Activated naive CD8-positive, alpha-beta T cell (primary cell): ENCODE measurements around the gene TP53RK.

Experiments used
- H3K27ac Mint-ChIP-seq: one replicate; pipeline ENCODE4 v1.8.0; 2021; ENCODE audit warnings: mixed read lengths
- H3K27me3 Mint-ChIP-seq: one replicate; pipeline ENCODE4 v1.8.0; 2021; ENCODE audit warnings: mixed read lengths
- H3K36me3 Mint-ChIP-seq: one replicate; pipeline ENCODE4 v1.8.0; 2021; ENCODE audit warnings: mixed read lengths
- H3K4me1 Mint-ChIP-seq: one replicate; pipeline ENCODE4 v1.8.0; 2021; ENCODE audit warnings: low read depth, mixed read lengths
- H3K4me3 Mint-ChIP-seq: one replicate; pipeline ENCODE4 v1.8.0; 2021; ENCODE audit warnings: mild to moderate bottlenecking, mixed read lengths
- H3K9me3 Mint-ChIP-seq: one replicate; pipeline ENCODE4 v1.8.0; 2021; ENCODE audit warnings: low read depth, mixed read lengths

Gene TP53RK

DNA sequence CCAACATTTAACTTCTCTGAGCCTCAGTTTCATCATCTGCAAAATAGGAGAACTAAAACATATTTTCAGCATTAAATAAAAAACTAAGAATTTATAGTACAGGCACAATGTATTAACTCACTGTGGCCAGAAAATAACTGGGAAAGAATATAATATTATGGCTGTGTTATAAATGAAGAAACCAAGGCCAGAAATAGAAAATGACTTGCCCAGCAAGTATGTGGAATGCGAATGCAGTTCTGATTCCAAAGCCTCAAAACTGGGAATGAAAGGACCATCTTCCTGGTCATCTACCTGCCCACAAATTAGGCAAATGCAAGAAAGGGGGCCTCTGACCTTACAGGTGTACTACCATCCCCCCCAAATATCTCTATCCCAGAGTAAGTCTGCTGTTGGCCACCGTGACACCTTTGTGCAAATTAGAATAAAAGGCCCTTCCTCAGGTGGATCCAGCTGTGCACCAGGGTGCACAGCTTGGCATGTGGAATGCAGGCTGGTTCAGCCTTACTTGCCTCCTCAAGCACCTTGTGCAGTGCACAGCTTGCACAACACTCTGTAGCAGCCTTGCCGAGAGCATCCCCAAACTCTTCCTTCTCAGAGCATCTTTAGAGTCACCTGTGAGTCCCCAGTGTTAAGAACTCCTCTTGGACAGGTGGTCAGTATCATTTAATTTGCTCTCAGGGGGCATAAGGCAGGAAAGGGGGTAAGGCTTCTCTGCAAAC, 42.4 kb downstream of the TP53RK start:
- H3K36me3 Mint-ChIP-seq, result no peaks in the 10 kb centered on the region
- no peak overlapping the region for H3K27ac Mint-ChIP-seq
- no peaks in the 10 kb centered on the region for H3K9me3 Mint-ChIP-seq
- H3K27me3 Mint-ChIP-seq, result peaks cover 17% of the 10 kb centered on the region
- no peak overlapping the region for H3K4me3 Mint-ChIP-seq
- H3K4me1 Mint-ChIP-seq, result no peaks in the 10 kb centered on the region

- Mint-ChIP-seq H3K4me1 (no peaks in the 10 kb centered on the region), H3K27me3 (peaks cover 15% of the 10 kb centered on the region), H3K4me3 (no peak overlapping the region), H3K36me3 (no peaks in the 10 kb centered on the region), H3K27ac (no peak overlapping the region), H3K9me3 (no peaks in the 10 kb centered on the region)
These were observed 43.1 kb downstream of the TP53RK start for GRCh38 chr20:46646122-46646521.

DNA sequence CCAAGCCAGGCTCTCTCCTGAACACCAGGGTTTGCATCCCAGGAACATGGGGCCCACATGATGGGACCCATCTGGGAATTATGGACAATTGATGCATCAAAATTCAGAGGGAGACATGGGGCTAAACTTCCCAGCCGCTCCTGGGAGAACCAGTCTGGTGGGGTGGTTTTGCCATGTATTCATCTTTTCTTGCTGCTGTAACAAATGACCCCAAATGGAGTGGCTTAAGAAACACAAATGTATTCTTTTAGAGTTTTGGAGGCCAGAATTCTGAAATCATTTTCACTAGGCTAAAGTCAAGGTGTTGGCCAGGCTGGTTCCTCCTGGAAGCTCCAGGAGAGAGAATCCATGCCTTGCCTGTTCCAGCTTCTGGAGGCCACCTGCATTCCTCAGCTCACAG, 44.5 kb downstream of the TP53RK start:
- Mint-ChIP-seq H3K27ac (no peak overlapping the region), H3K9me3 (no peaks in the 10 kb centered on the region), H3K4me1 (no peaks in the 10 kb centered on the region), H3K4me3 (no peak overlapping the region), H3K27me3 (peaks cover 4% of the 10 kb centered on the region), H3K36me3 (no peaks in the 10 kb centered on the region)

DNA sequence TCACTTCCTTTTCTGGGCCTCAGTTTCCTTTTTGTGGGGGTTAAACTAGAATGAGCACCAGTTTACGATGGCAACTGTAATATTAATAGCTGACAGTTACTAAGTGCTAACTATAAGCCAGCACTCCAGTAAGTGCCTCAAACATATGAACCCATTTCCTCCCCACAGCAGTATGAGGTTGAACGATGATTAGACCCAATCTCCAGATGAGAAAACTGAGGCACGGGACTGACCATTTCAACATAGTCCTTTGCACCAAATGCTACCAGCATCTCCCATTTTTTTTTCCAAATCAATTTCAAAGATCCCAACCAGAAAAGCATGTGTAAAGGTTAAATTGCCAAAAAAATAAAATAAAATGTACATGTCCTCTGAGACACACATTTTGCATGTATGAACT, 45.1 kb downstream of the TP53RK start:
- Mint-ChIP-seq H3K36me3 (no peaks in the 10 kb centered on the region), H3K4me3 (no peak overlapping the region), H3K4me1 (no peaks in the 10 kb centered on the region), H3K9me3 (no peaks in the 10 kb centered on the region), H3K27ac (no peak overlapping the region), H3K27me3 (peaks cover 4% of the 10 kb centered on the region)

GRCh38 chr20:46642969-46643343, 46.3 kb downstream of the TP53RK start:
- no peak overlapping the region for H3K27ac Mint-ChIP-seq
- no peak overlapping the region for H3K4me3 Mint-ChIP-seq
- H3K36me3 Mint-ChIP-seq, result peaks cover 2% of the 10 kb centered on the region
- peaks cover 4% of the 10 kb centered on the region for H3K27me3 Mint-ChIP-seq
- H3K4me1 Mint-ChIP-seq, result no peaks in the 10 kb centered on the region
- H3K9me3 Mint-ChIP-seq, result no peaks in the 10 kb centered on the region

- Mint-ChIP-seq H3K4me3 (no peak overlapping the region), H3K27ac (no peak overlapping the region), H3K27me3 (peaks cover 4% of the 10 kb centered on the region)
These were observed 46.8 kb downstream of the TP53RK start for GRCh38 chr20:46642265-46642968.

GRCh38 chr20:46641424-46641823, 47.8 kb downstream of the TP53RK start:
- H3K27me3 Mint-ChIP-seq, result peaks cover 4% of the 10 kb centered on the region
- no peak overlapping the region for H3K4me3 Mint-ChIP-seq
- peaks cover 2% of the 10 kb centered on the region for H3K36me3 Mint-ChIP-seq
- H3K27ac Mint-ChIP-seq, result no peak overlapping the region
- H3K9me3 Mint-ChIP-seq, result no peaks in the 10 kb centered on the region
- H3K4me1 Mint-ChIP-seq, result no peaks in the 10 kb centered on the region

More at GRCh38 chr20:46642265-46642968, 46.8 kb downstream of the TP53RK start:
- H3K4me1 Mint-ChIP-seq, result no peaks in the 10 kb centered on the region
- H3K36me3 Mint-ChIP-seq, result peaks cover 2% of the 10 kb centered on the region
- H3K9me3 Mint-ChIP-seq, result no peaks in the 10 kb centered on the region

- Mint-ChIP-seq H3K36me3 (peaks cover 2% of the 10 kb centered on the region), H3K27me3 (peaks cover 4% of the 10 kb centered on the region), H3K4me1 (no peaks in the 10 kb centered on the region), H3K27ac (no peak overlapping the region), H3K4me3 (no peak overlapping the region), H3K9me3 (no peaks in the 10 kb centered on the region)
These were observed 48.5 kb downstream of the TP53RK start for GRCh38 chr20:46640536-46641311.

DNA sequence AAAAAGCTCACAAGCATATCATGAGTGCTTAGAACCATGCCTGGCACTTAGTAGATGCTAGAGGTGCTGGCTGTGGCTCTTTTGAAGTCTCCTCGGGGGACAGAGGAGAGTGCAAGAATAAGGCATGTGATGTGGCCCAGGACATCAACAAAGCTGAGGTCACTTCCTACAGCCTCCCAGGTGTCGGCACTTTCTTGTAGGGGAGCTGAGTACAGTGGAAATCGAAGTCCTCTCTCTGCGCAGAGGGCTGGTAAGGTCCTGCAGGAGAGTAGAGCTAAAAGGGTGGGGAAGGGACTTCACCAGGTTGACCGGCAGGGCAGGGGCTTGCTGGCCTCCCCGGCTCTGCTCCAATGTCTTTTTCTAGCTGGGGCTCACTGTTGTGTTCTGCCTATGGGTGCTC, 49.2 kb downstream of the TP53RK start:
- H3K27ac Mint-ChIP-seq, result no peak overlapping the region
- no peaks in the 10 kb centered on the region for H3K9me3 Mint-ChIP-seq
- peaks cover 2% of the 10 kb centered on the region for H3K36me3 Mint-ChIP-seq
- peaks cover 4% of the 10 kb centered on the region for H3K27me3 Mint-ChIP-seq
- H3K4me1 Mint-ChIP-seq, result no peaks in the 10 kb centered on the region
- H3K4me3 Mint-ChIP-seq, result no peak overlapping the region

DNA sequence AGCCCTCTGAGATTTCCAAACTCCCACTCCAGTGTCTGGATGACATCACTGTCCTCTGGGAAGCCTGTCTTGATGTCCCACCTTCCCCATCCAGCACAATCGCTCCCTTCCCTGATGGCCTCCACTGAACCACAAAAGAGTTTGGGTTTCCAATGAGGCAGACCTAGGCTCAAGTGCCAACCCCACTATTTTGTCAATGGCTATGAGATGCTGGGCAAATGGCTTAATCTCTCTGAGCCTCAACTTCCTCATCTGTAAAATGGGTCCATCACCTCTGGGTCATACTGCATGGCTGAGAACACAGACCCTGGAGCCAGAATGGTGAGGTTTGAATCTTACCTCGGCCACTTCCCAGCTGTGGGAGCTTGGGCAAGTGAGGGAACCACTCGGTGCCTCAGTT, 49.7 kb downstream of the TP53RK start:
- H3K4me3 Mint-ChIP-seq, result no peak overlapping the region
- no peaks in the 10 kb centered on the region for H3K9me3 Mint-ChIP-seq
- H3K36me3 Mint-ChIP-seq, result peaks cover 2% of the 10 kb centered on the region
- no peak overlapping the region for H3K27ac Mint-ChIP-seq
- H3K4me1 Mint-ChIP-seq, result no peaks in the 10 kb centered on the region
- H3K27me3 Mint-ChIP-seq, result peaks cover 6% of the 10 kb centered on the region

DNA sequence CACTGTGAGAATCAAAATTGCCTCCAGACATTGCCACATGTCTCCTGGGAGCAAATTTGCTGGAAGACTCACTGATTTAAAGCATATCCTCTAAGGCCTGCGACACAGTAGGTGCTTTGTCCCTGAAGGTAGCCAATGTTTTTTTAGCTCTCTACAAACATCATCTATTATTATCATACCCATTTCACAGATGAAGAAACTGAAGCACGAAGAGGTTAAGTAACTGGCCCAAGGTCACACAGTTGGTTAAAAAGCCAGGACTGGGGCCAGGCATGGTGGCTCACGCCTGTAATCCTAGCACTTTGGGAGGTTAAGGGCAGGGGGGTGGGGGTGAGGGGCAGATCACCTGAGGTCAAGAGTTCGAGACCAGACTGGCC, 50.4 kb downstream of the TP53RK start:
- Mint-ChIP-seq H3K27ac (no peak overlapping the region), H3K36me3 (peaks cover 2% of the 10 kb centered on the region), H3K9me3 (no peaks in the 10 kb centered on the region), H3K4me1 (no peaks in the 10 kb centered on the region), H3K27me3 (peaks cover 5% of the 10 kb centered on the region), H3K4me3 (no peak overlapping the region)

GRCh38 chr20:46638134-46638897, 50.9 kb downstream of the TP53RK start:
- peaks cover 5% of the 10 kb centered on the region for H3K27me3 Mint-ChIP-seq
- peaks cover 2% of the 10 kb centered on the region for H3K36me3 Mint-ChIP-seq
- H3K4me3 Mint-ChIP-seq, result no peak overlapping the region
- H3K27ac Mint-ChIP-seq, result no peak overlapping the region
- no peaks in the 10 kb centered on the region for H3K9me3 Mint-ChIP-seq
- no peaks in the 10 kb centered on the region for H3K4me1 Mint-ChIP-seq

GRCh38 chr20:46637427-46638133, 51.7 kb downstream of the TP53RK start:
- Mint-ChIP-seq H3K36me3 (peaks cover 2% of the 10 kb centered on the region), H3K27me3 (peaks cover 5% of the 10 kb centered on the region), H3K27ac (no peak overlapping the region), H3K9me3 (no peaks in the 10 kb centered on the region), H3K4me3 (no peak overlapping the region), H3K4me1 (no peaks in the 10 kb centered on the region)

DNA sequence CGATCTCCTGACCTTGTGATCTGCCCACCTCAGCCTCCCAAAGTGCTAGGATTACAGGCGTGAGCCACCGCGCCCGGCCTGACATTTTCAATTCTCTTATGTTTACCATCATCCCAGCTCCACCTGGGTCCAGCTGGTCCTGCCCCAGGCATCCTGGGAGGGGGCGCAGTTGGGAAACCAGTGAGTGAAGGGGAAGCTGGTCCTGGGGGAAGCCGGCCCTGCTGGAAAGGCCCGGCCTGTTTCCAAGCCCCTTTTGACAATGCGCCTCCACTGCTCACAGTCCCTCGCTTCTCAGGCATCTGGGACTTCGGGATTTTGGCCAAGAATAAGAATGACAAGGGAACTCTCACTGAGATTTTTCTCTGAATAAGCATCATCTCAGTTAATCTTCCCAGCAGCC, 52.2 kb downstream of the TP53RK start:
- Mint-ChIP-seq H3K27ac (no peak overlapping the region), H3K4me1 (no peaks in the 10 kb centered on the region), H3K4me3 (no peak overlapping the region), H3K9me3 (no peaks in the 10 kb centered on the region), H3K36me3 (peaks cover 2% of the 10 kb centered on the region), H3K27me3 (peaks cover 3% of the 10 kb centered on the region)
